ENCODE data around the gene OR52E2.

The OR52E2 gene

GRCh38 chr11:5011254-5011653 lies 48.2 kb downstream of the OR52E2 start:
- Histone ChIP-seq H3K9me3 (ENCODE audit: insufficient read depth, low read depth, low read length) (no peaks in the 10 kb centered on the region), H3K4me3 (ENCODE audit: low read length) (no peak overlapping the region), H3K27ac (ENCODE audit: low read length) (no peak overlapping the region), H3K36me3 (ENCODE audit: insufficient read depth, low read depth, low read length) (no peaks in the 10 kb centered on the region), H3K9ac (ENCODE audit: low read depth, low read length) (no peak overlapping the region), H3K27me3 (ENCODE audit: insufficient read depth, low read length) (no peaks in the 10 kb centered on the region), H3K4me1 (ENCODE audit: insufficient read depth, low read length) (no peaks in the 10 kb centered on the region)

Data from iPS-20b (cell line).